SK-N-MC (cell line): ENCODE results near the gene RBBP7.

Experiments
- DNase-seq: peaks from one replicate; pipeline ENCODE4 v3.0.0-alpha.2; 2011; ENCODE audit warnings: low read depth, low spot score
- H3K27ac ChIP-seq: fragments of 200-600 bp; sonication (generic); 2 replicates; pipeline ENCODE4 v1.5.1; 2016; ENCODE audit warnings: mixed run types
- H3K36me3 ChIP-seq: fragments of 200-600 bp; sonication (generic); 2 replicates; pipeline ENCODE4 v1.6.1; 2017; ENCODE audit warnings: antibody characterized with exemption, low read length, mixed read lengths; ENCODE audit not compliant: insufficient read depth
- H3K4me3 ChIP-seq: fragments of 200-600 bp; sonication (generic); 2 replicates; pipeline ENCODE4 v1.5.1; 2016
- H3K9ac ChIP-seq: fragments of 200-600 bp; sonication (generic); 2 replicates; pipeline ENCODE4 v1.8.0; 2017; ENCODE audit warnings: mixed run types, mixed read lengths; ENCODE audit not compliant: insufficient read length
- H3K9me3 ChIP-seq: fragments of 200-600 bp; sonication (generic); 2 replicates; pipeline ENCODE4 v1.6.1; 2017; ENCODE audit warnings: low read depth, mild to moderate bottlenecking, antibody characterized with exemption, low read length, moderate library complexity, mixed read lengths
- EZH2 ChIP-seq: fragments of 200-600 bp; sonication (generic); IDR thresholded peaks from one replicate; pipeline ENCODE4 v1.6.1; 2017; ENCODE audit warnings: antibody characterized with exemption
- FOXP2 ChIP-seq: optimal IDR thresholded peaks from 2 replicates; pipeline ENCODE3; 2011; ENCODE audit warnings: mild to moderate bottlenecking, moderate library complexity; ENCODE audit not compliant: insufficient read depth; ENCODE audit errors: extremely low read length, control extremely low read depth
- POLR2AphosphoS5 ChIP-seq: IDR thresholded peaks from 2 replicates; pipeline ENCODE4 v1.6.1; 2012; ENCODE audit warnings: mild to moderate bottlenecking, low read depth, low read length, borderline replicate concordance

RBBP7 gene

GRCh38 chrX:16796298-16796697 is 73.9 kb downstream of the RBBP7 start:
- H3K4me3 ChIP-seq: no peak overlapping the region
- H3K36me3 ChIP-seq: peaks cover 26% of the 10 kb centered on the region
- H3K9me3 ChIP-seq: no peaks in the 10 kb centered on the region
- H3K9ac ChIP-seq: no peak overlapping the region
- TF ChIP-seq FOXP2 (no peak), POLR2AphosphoS5 (no peak), EZH2 (no peak)
- no peak for DNase-seq
- H3K27ac ChIP-seq: no peak overlapping the region
